KMS-11 (cell line): ENCODE results near the gene MCTP1.

Source experiments
- H2AFZ ChIP-seq: fragments of 200-600 bp; sonication (generic); 2 replicates; pipeline ENCODE4 v1.6.1; 2016; ENCODE audit warnings: antibody characterized with exemption, mixed run types, low read depth
- H3K27ac ChIP-seq: fragments of 200-600 bp; sonication (generic); 2 replicates; pipeline ENCODE4 v1.6.1; 2016; ENCODE audit warnings: mild to moderate bottlenecking, mixed run types
- H3K27me3 ChIP-seq: fragments of 200-600 bp; sonication (generic); 2 replicates; pipeline ENCODE4 v1.6.1; 2017; ENCODE audit warnings: mild to moderate bottlenecking, low read depth, mixed run types, moderate library complexity; ENCODE audit not compliant: insufficient read depth
- H3K36me3 ChIP-seq: fragments of 200-600 bp; sonication (generic); 2 replicates; pipeline ENCODE4 v1.6.1; 2017; ENCODE audit warnings: mild to moderate bottlenecking, mixed run types; ENCODE audit not compliant: insufficient read depth
- H3K4me1 ChIP-seq: fragments of 200-600 bp; sonication (generic); 2 replicates; pipeline ENCODE4 v1.6.1; 2016; ENCODE audit warnings: mild to moderate bottlenecking, low read depth, mixed run types; ENCODE audit not compliant: poor library complexity, severe bottlenecking
- H3K4me2 ChIP-seq: fragments of 200-600 bp; sonication (generic); 2 replicates; pipeline ENCODE4 v1.7.0; 2016; ENCODE audit warnings: mild to moderate bottlenecking, mixed run types
- H3K4me3 ChIP-seq: fragments of 200-600 bp; sonication (generic); IDR thresholded peaks from 2 replicates; pipeline ENCODE4 v1.6.1; 2017; ENCODE audit warnings: low read depth, low read length, mixed read lengths; ENCODE audit not compliant: insufficient read depth
- H3K79me2 ChIP-seq: fragments of 200-600 bp; sonication (generic); 2 replicates; pipeline ENCODE4 v1.6.1; 2016; ENCODE audit warnings: low read depth, mixed run types; ENCODE audit not compliant: insufficient read depth
- H3K9ac ChIP-seq: fragments of 200-600 bp; sonication (generic); 2 replicates; pipeline ENCODE4 v1.6.1; 2016; ENCODE audit warnings: mild to moderate bottlenecking, mixed run types
- H4K20me1 ChIP-seq: fragments of 200-600 bp; sonication (generic); 2 replicates; pipeline ENCODE4 v1.6.1; 2016; ENCODE audit warnings: mild to moderate bottlenecking, mixed run types; ENCODE audit not compliant: insufficient read depth
- TF ChIP-seq, protein P1 (sequence below): fragments of 200-600 bp; sonication (generic); conservative IDR thresholded peaks from 2 replicates; pipeline ENCODE4 v1.6.1; 2017; ENCODE audit warnings: low read depth, mild to moderate bottlenecking, antibody characterized with exemption, low read length, moderate library complexity, mixed read lengths

MCTP1 gene

DNA sequence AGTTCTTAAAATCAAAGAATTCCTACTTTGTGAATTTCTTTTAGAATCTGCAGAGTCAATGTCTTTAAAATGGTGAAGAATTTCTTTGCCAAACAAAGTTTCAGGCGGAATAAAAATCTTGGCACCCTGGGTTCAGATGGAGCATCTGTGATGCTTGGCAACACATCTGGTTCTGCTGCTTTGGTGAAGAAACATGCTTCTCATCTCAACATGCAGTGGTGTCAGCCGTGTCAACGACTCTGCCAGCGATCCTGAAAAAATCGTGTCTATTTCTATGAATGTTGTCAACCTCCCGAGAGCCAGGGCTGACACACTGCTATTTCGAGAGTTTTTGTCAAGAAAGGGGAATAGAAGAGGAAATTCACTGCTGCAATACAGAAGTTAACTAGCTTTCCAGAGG, 514.9 kb downstream of the MCTP1 start:
- no peak overlapping the region for H3K4me3 ChIP-seq
- no peaks in the 10 kb centered on the region for H3K27me3 ChIP-seq
- no peaks in the 10 kb centered on the region for H3K36me3 ChIP-seq
- H3K4me1 ChIP-seq: no peaks in the 10 kb centered on the region
- H3K9ac ChIP-seq: no peak overlapping the region
- TF ChIP-seq, protein P1, sequence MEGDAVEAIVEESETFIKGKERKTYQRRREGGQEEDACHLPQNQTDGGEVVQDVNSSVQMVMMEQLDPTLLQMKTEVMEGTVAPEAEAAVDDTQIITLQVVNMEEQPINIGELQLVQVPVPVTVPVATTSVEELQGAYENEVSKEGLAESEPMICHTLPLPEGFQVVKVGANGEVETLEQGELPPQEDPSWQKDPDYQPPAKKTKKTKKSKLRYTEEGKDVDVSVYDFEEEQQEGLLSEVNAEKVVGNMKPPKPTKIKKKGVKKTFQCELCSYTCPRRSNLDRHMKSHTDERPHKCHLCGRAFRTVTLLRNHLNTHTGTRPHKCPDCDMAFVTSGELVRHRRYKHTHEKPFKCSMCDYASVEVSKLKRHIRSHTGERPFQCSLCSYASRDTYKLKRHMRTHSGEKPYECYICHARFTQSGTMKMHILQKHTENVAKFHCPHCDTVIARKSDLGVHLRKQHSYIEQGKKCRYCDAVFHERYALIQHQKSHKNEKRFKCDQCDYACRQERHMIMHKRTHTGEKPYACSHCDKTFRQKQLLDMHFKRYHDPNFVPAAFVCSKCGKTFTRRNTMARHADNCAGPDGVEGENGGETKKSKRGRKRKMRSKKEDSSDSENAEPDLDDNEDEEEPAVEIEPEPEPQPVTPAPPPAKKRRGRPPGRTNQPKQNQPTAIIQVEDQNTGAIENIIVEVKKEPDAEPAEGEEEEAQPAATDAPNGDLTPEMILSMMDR: no peak
- no peak overlapping the region for H3K4me2 ChIP-seq
- no peaks in the 10 kb centered on the region for H4K20me1 ChIP-seq
- H3K79me2 ChIP-seq: no peaks in the 10 kb centered on the region
- no peak overlapping the region for H2AFZ ChIP-seq
- no peak overlapping the region for H3K27ac ChIP-seq

DNA sequence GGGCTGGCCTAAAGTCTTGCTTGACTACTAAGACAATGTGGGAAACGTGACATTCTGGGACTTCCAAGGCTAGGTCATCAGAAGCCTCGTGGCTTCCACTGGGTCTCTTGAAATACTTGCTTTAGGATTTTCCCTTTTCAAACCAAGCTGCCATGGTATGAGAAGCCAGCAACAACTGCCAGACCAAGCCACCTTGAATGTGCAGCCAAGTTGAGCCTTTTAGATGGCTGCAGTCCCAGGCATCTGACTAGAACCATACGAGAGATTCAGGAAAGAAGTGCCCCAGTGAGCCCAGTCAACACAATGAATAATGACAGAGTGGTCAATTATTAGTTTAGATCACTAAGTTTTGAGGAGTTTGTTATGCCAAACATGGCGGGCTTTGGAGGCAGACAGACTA, 523.1 kb downstream of the MCTP1 start:
- no peak overlapping the region for H3K4me2 ChIP-seq
- no peak overlapping the region for H3K4me3 ChIP-seq
- H4K20me1 ChIP-seq: no peaks in the 10 kb centered on the region
- H3K4me1 ChIP-seq: no peaks in the 10 kb centered on the region
- H3K36me3 ChIP-seq: no peaks in the 10 kb centered on the region
- TF ChIP-seq, protein P1: no peak
- H3K27me3 ChIP-seq: no peaks in the 10 kb centered on the region
- no peaks in the 10 kb centered on the region for H3K79me2 ChIP-seq
- H3K9ac ChIP-seq: no peak overlapping the region
- H2AFZ ChIP-seq: no peak overlapping the region
- H3K27ac ChIP-seq: no peak overlapping the region

GRCh38 chr5:94761055-94761454, 523.8 kb downstream of the MCTP1 start:
- Histone ChIP-seq H3K36me3 (no peaks in the 10 kb centered on the region), H3K79me2 (no peaks in the 10 kb centered on the region), H3K4me1 (no peaks in the 10 kb centered on the region), H3K4me3 (no peak overlapping the region), H3K27me3 (no peaks in the 10 kb centered on the region), H2AFZ (no peak overlapping the region), H3K27ac (no peak overlapping the region), H3K9ac (no peak overlapping the region), H4K20me1 (no peaks in the 10 kb centered on the region), H3K4me2 (no peak overlapping the region)
- TF ChIP-seq, protein P1: no peak

DNA sequence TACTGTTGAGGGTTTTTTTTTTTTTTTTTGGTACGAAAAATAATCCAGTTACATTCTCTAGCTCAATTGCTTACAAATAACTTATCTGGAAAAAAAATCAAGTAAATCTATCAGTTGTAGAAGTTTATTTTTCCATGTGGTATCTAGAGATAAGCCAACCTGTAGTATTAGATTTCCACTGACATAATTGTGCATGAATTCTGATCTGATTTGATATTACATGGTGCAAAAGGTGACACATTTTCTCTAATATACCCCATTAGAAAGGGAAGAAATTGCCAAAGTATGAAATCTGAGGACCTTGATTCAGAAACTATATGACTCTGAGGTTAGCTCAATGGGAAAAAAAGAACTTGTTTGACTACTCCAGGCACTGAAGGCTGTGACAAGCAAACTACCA, 524.9 kb downstream of the MCTP1 start:
- TF ChIP-seq, protein P1: no peak
- H3K79me2 ChIP-seq: no peaks in the 10 kb centered on the region

GRCh38 chr5:94759022-94759421, 525.9 kb downstream of the MCTP1 start:
- H2AFZ ChIP-seq: no peak overlapping the region
- no peaks in the 10 kb centered on the region for H3K4me1 ChIP-seq
- no peaks in the 10 kb centered on the region for H3K27me3 ChIP-seq
- no peak overlapping the region for H3K4me3 ChIP-seq
- H3K4me2 ChIP-seq: no peak overlapping the region
- TF ChIP-seq, protein P1: no peak
- H3K79me2 ChIP-seq: no peaks in the 10 kb centered on the region
- H3K36me3 ChIP-seq: no peaks in the 10 kb centered on the region
- no peak overlapping the region for H3K9ac ChIP-seq
- no peak overlapping the region for H3K27ac ChIP-seq
- H4K20me1 ChIP-seq: no peaks in the 10 kb centered on the region

More for the DNA sequence above, 524.9 kb downstream of the MCTP1 start:
- no peaks in the 10 kb centered on the region for H3K36me3 ChIP-seq
- no peak overlapping the region for H3K9ac ChIP-seq
- no peaks in the 10 kb centered on the region for H4K20me1 ChIP-seq
- H3K27ac ChIP-seq: no peak overlapping the region
- no peaks in the 10 kb centered on the region for H3K4me1 ChIP-seq
- H3K4me3 ChIP-seq: no peak overlapping the region
- H3K4me2 ChIP-seq: no peak overlapping the region
- no peak overlapping the region for H2AFZ ChIP-seq
- no peaks in the 10 kb centered on the region for H3K27me3 ChIP-seq
